HCT116 (cell line): ENCODE data around the gene DENND1A. TPM values are rescaled to one million over a fixed set of nuclear protein-coding genes. Genes with fewer than 3 reads are reported as not detected.

Experiments used
- ATAC-seq: fragments of 200-7000 bp; cut with Tn5 transposase; 2 replicates; pipeline ENCODE4 v1.9.1; 2020; ENCODE audit warnings: mild to moderate bottlenecking, moderate library complexity
- BruUV-seq: library from RNA; stranded (reverse); fragments of 400-500 nt; replicated peaks from 2 replicates; lab custom pipeline; 2021; lab: Mats Ljungman, UMichigan
- CTCF ChIA-PET: fragments of 300-600 bp; sonication (Branson Sonifier 250); formaldehyde crosslinking; loops from one replicate; lab custom pipeline; 2021; ENCODE audit warnings: antibody characterized with exemption; lab: Charles Lee
- POLR2A ChIA-PET: fragments of 300-600, 350-600 bp; sonication (Branson Sonifier 250); formaldehyde crosslinking; loops from one replicate; lab custom pipeline; 2021; ENCODE audit warnings: antibody characterized with exemption; lab: Charles Lee
- RAD21 ChIA-PET, 2 experiments: fragments of 300-600 bp; sonication (Branson Sonifier 250); formaldehyde crosslinking; loops; one replicate each; lab custom pipeline; 2023; ENCODE audit warnings: low total read pairs in 2 of 2; ENCODE audit not compliant: uncharacterized antibody in 2 of 2, unreplicated experiment in 2 of 2, low non-redundant PET in 1 of 2; lab: Charles Lee
- DNase-seq: peaks from one replicate; pipeline ENCODE4 v3.0.0-alpha.2; 2010; ENCODE audit warnings: low read depth, low spot score
- H2AFZ ChIP-seq: fragments of 200-600 bp; shearing (Covaris generic), sonication (generic); 2 replicates; pipeline ENCODE4 v1.6.1; 2017; ENCODE audit warnings: low read depth, mixed run types, mixed read lengths, antibody characterized with exemption, low read length; ENCODE audit not compliant: poor library complexity, severe bottlenecking
- H3K27ac ChIP-seq: 2 replicates; pipeline ENCODE4 v1.5.1; 2012; ENCODE audit warnings: low read depth, low read length
- H3K27me3 ChIP-seq: fragments of 200-600 bp; sonication (generic); 2 replicates; pipeline ENCODE4 v1.6.1; 2016; ENCODE audit warnings: mixed run types, low read length, mixed read lengths; ENCODE audit not compliant: insufficient read depth
- H3K36me3 ChIP-seq, 2 experiments: fragments of 200-500 bp in 1 of 2; fragments of 200-600 bp in 1 of 2; sonication (Bioruptor generic) in 1 of 2; sonication (generic) in 1 of 2; 2 replicates each; pipeline versions ENCODE4 v1.5.1 to v1.6.1; 2014 to 2016; ENCODE audit warnings: low read length in 2 of 2, inconsistent platforms in 1 of 2, mixed read lengths in 1 of 2, mixed run types in 1 of 2; ENCODE audit not compliant: insufficient read depth in 2 of 2, control insufficient read depth in 1 of 2
- H3K4me1 ChIP-seq, 2 experiments: fragments of 200-600 bp in 1 of 2; sonication (generic) in 1 of 2; 2 replicates each; pipeline versions ENCODE4 v1.5.1 to v1.6.1; 2012 to 2017; ENCODE audit warnings: low read length in 2 of 2, inconsistent platforms in 1 of 2, mild to moderate bottlenecking in 1 of 2, mixed read lengths in 1 of 2, mixed run types in 1 of 2, moderate library complexity in 1 of 2; ENCODE audit not compliant: insufficient read depth in 2 of 2, control insufficient read depth in 1 of 2
- H3K4me2 ChIP-seq: fragments of 200-600 bp; sonication (generic); 2 replicates; pipeline ENCODE4 v1.6.1; 2017; ENCODE audit warnings: mixed run types, low read length, mixed read lengths
- H3K4me3 ChIP-seq, 2 experiments: fragments of 200-600 bp in 1 of 2; sonication (generic) in 1 of 2; replicated peaks in 1 of 2; 2 replicates each; pipeline ENCODE4 v1.5.1; 2011 to 2016; ENCODE audit warnings: low read length in 2 of 2, control low read depth in 1 of 2, low read depth in 1 of 2, mild to moderate bottlenecking in 1 of 2, mixed read lengths in 1 of 2, mixed run types in 1 of 2
- H3K79me2 ChIP-seq: fragments of 200-600 bp; sonication (generic); 2 replicates; pipeline ENCODE4 v1.6.1; 2017; ENCODE audit warnings: mild to moderate bottlenecking, mixed run types, low read length, moderate library complexity, mixed read lengths; ENCODE audit not compliant: insufficient read depth
- H3K9ac ChIP-seq: fragments of 200-600 bp; sonication (generic); 2 replicates; pipeline ENCODE4 v1.6.1; 2016; ENCODE audit warnings: low read length, mixed read lengths
- H3K9me2 ChIP-seq: fragments of 200-600 bp; sonication (generic), shearing (Covaris generic); 2 replicates; pipeline ENCODE4 v1.6.1; 2017; ENCODE audit warnings: mixed run types, mild to moderate bottlenecking, moderate library complexity; ENCODE audit not compliant: insufficient read depth
- H3K9me3 ChIP-seq, 2 experiments: fragments of 200-500 bp in 1 of 2; fragments of 200-600 bp in 1 of 2; sonication (Bioruptor generic) in 1 of 2; sonication (generic) in 1 of 2; 2 replicates each; pipeline ENCODE4 v1.6.1; 2014 to 2017; ENCODE audit warnings: low read length in 2 of 2, mixed read lengths in 2 of 2, inconsistent platforms in 1 of 2, low read depth in 1 of 2, mild to moderate bottlenecking in 1 of 2, mixed run types in 1 of 2, moderate library complexity in 1 of 2; ENCODE audit not compliant: control insufficient read depth in 1 of 2, insufficient read depth in 1 of 2
- H4K20me1 ChIP-seq: fragments of 200-600 bp; sonication (generic), shearing (Covaris generic); 2 replicates; pipeline ENCODE4 v1.6.1; 2017; ENCODE audit warnings: mixed run types, mild to moderate bottlenecking, moderate library complexity; ENCODE audit not compliant: insufficient read depth
- ATF3 ChIP-seq: IDR thresholded peaks from 2 replicates; pipeline ENCODE4 v1.6.1; 2012
- EGR1 ChIP-seq: IDR thresholded peaks from 2 replicates; pipeline ENCODE4 v1.6.1; 2012; ENCODE audit warnings: low read depth
- EZH2 ChIP-seq: fragments of 200-600 bp; sonication (generic); IDR thresholded peaks from 2 replicates; pipeline ENCODE4 v1.6.1; 2017; ENCODE audit warnings: antibody characterized with exemption, mixed run types
- JUND ChIP-seq: IDR thresholded peaks from 2 replicates; pipeline ENCODE4 v1.6.1; 2012
- POLR2A ChIP-seq: IDR thresholded peaks from 2 replicates; pipeline ENCODE4 v1.7.0; 2011; ENCODE audit warnings: borderline replicate concordance; ENCODE audit not compliant: insufficient read depth, insufficient read length; ENCODE audit errors: extremely low read depth
- POLR2AphosphoS5 ChIP-seq: IDR thresholded peaks from 2 replicates; pipeline ENCODE4 v1.6.1; 2011; ENCODE audit warnings: mild to moderate bottlenecking, low read depth, low read length, moderate library complexity
- RAD21 ChIP-seq: IDR thresholded peaks from 2 replicates; pipeline ENCODE4 v1.6.1; 2012; ENCODE audit warnings: low read depth, mild to moderate bottlenecking
- SP1 ChIP-seq: IDR thresholded peaks from 2 replicates; pipeline ENCODE4 v1.6.1; 2012; ENCODE audit warnings: low read depth
- YY1 ChIP-seq: IDR thresholded peaks from 2 replicates; pipeline ENCODE4 v1.6.1; 2011; ENCODE audit warnings: low read length, low read depth, moderate library complexity, mild to moderate bottlenecking; ENCODE audit not compliant: insufficient replicate concordance; ENCODE audit errors: extremely low read depth
- ZFX ChIP-seq: fragments of 450-650 bp; IDR thresholded peaks from 2 replicates; pipeline ENCODE4 v1.6.1; 2017
- ZNF274 ChIP-seq: fragments of 200-500 bp; sonication (Bioruptor generic); IDR thresholded peaks from 2 replicates; pipeline ENCODE4 v1.6.1; 2014; ENCODE audit warnings: mild to moderate bottlenecking, low read depth, low read length, inconsistent platforms
- intact Hi-C: fragments of 100-400 bp; cut with micrococcal nuclease; formaldehyde crosslinking; loops from 2 replicates; pipeline ENCODE4 v1.10.0; 2022
- total RNA-seq: library from RNA; stranded (reverse); gene quantifications from one replicate; pipeline ENCODE4 v1.2.1, GENCODE V29; 2021; ENCODE audit not compliant: unreplicated experiment
- TF ChIP-seq, protein P1 (sequence below): IDR thresholded peaks from 2 replicates; pipeline ENCODE4 v1.6.1; 2012

DENND1A gene
- total RNA-seq, 1 experiment from 2014 or later: 33.0 TPM

GRCh38 chr9:123834218-123834888 lies 95.6 kb downstream of the DENND1A start:
- Histone ChIP-seq H3K4me2 (no peak overlapping the region), H3K9me3 (peaks cover under 1 to 2% of the 10 kb centered on the region in 2 experiments; a peak in 1 of 4 replicates), H3K9me2 (no peaks in the 10 kb centered on the region), H3K9ac (no peak overlapping the region), H3K27ac (no peak overlapping the region), H3K4me1 (no peaks in the 10 kb centered on the region), H3K36me3 (no peaks in the 10 kb centered on the region), H3K27me3 (no peaks in the 10 kb centered on the region), H3K4me3 (no peak overlapping the region), H2AFZ (no peak overlapping the region), H4K20me1 (no peaks in the 10 kb centered on the region), H3K79me2 (no peaks in the 10 kb centered on the region; the same call in 1 of the 2 replicates)
- no peak for TF ChIP-seq EGR1
- TF ChIP-seq SP1: no peak
- no peak for TF ChIP-seq ATF3
- TF ChIP-seq YY1: no peak
- TF ChIP-seq JUND: no peak
- no peak for TF ChIP-seq EZH2
- no peak for TF ChIP-seq POLR2AphosphoS5
- no peak for TF ChIP-seq RAD21
- TF ChIP-seq, protein P1, sequence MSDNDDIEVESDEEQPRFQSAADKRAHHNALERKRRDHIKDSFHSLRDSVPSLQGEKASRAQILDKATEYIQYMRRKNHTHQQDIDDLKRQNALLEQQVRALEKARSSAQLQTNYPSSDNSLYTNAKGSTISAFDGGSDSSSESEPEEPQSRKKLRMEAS: no peak
- TF ChIP-seq POLR2A: no peak
- no peak for TF ChIP-seq ZFX
- no peak for TF ChIP-seq ZNF274
- BruUV-seq: no TSS peak
- ChIA-PET CTCF (no interaction called here), POLR2A (no interaction called here), RAD21 (no interaction called here)
- intact Hi-C loops: no loop called here
- DNase-seq (no peak), ATAC-seq (no peak)
